ENCODE measurements around the gene XRCC6.
"Not testable (repeated sequence)": the region's sequence is repeated elsewhere in the genome, so short reads cannot be mapped to it uniquely, and the experiment has no call there.

XRCC6 gene

GRCh38 chr22:41672780-41673509 is 51.9 kb downstream of the XRCC6 start:
- DNase-seq (ENCODE audit: insufficient read length, low spot score) (no peak), FAIRE-seq (no peak)
- TF ChIP-seq POLR2A (IDR thresholded peaks at IDR 0.05; ENCODE audit: low read depth, low read length) = no peak

GRCh38 chr22:41674846-41675340 is 53.8 kb downstream of the XRCC6 start:
- no peak for TF ChIP-seq POLR2A (IDR thresholded peaks at IDR 0.05; ENCODE audit: low read depth, low read length)
- FAIRE-seq = no peak
- DNase-seq (ENCODE audit: insufficient read length, low spot score) = no peak

GRCh38 chr22:41676134-41676533 is 55.0 kb downstream of the XRCC6 start:
- FAIRE-seq = no peak
- no peak for DNase-seq (ENCODE audit: insufficient read length, low spot score)
- no peak for TF ChIP-seq POLR2A (IDR thresholded peaks at IDR 0.05; ENCODE audit: low read depth, low read length)

- FAIRE-seq (no peak), DNase-seq (ENCODE audit: insufficient read length, low spot score) (no peak)
- TF ChIP-seq POLR2A (IDR thresholded peaks at IDR 0.05; ENCODE audit: low read depth, low read length) = no peak
Measured at GRCh38 chr22:41681616-41682015, 60.5 kb downstream of the XRCC6 start.

- TF ChIP-seq POLR2A (IDR thresholded peaks at IDR 0.05; ENCODE audit: low read depth, low read length) = no peak
- no peak for FAIRE-seq
- DNase-seq (ENCODE audit: insufficient read length, low spot score) = no peak
Measured at GRCh38 chr22:41682033-41682807, 61.1 kb downstream of the XRCC6 start.

GRCh38 chr22:41683052-41683451 is 62.0 kb downstream of the XRCC6 start:
- no peak for TF ChIP-seq POLR2A (IDR thresholded peaks at IDR 0.05; ENCODE audit: low read depth, low read length)
- DNase-seq (ENCODE audit: insufficient read length, low spot score) = no peak
- FAIRE-seq = no peak

- TF ChIP-seq POLR2A (IDR thresholded peaks at IDR 0.05; ENCODE audit: low read depth, low read length) = no peak
- no peak for DNase-seq (ENCODE audit: insufficient read length, low spot score)
- FAIRE-seq = no peak
Measured at GRCh38 chr22:41683616-41684015, 62.5 kb downstream of the XRCC6 start.

GRCh38 chr22:41684194-41684593 is 63.1 kb downstream of the XRCC6 start:
- no peak for TF ChIP-seq POLR2A (IDR thresholded peaks at IDR 0.05; ENCODE audit: low read depth, low read length)
- FAIRE-seq (no peak), DNase-seq (ENCODE audit: insufficient read length, low spot score) (no peak)

GRCh38 chr22:41686890-41687289 is 65.8 kb downstream of the XRCC6 start:
- not testable (repeated sequence) for DNase-seq (ENCODE audit: insufficient read length, low spot score); FAIRE-seq

- no peak for TF ChIP-seq POLR2A (IDR thresholded peaks at IDR 0.05; ENCODE audit: low read depth, low read length)
- DNase-seq (ENCODE audit: insufficient read length, low spot score) = no peak
- FAIRE-seq = no peak
Measured at GRCh38 chr22:41687901-41688364, 66.8 kb downstream of the XRCC6 start.

GRCh38 chr22:41688365-41689211 is 67.5 kb downstream of the XRCC6 start, which contains the start of gene SNU13:
Gene SNU13 (minus strand): TSS chr22:41688867. CDS start chr22:41688796, 71 bp downstream.
- peak; percentile 78 for TF ChIP-seq POLR2A (IDR thresholded peaks at IDR 0.05; ENCODE audit: low read depth, low read length)
- DNase-seq (ENCODE audit: insufficient read length, low spot score) = peak; percentile 69
- FAIRE-seq = no peak

- DNase-seq (ENCODE audit: insufficient read length, low spot score) (no peak), FAIRE-seq (no peak)
- TF ChIP-seq POLR2A (IDR thresholded peaks at IDR 0.05; ENCODE audit: low read depth, low read length) = no peak
Measured at GRCh38 chr22:41690476-41690875, 69.4 kb downstream of the XRCC6 start.

GRCh38 chr22:41695211-41695610 is 74.1 kb downstream of the XRCC6 start:
- no peak for DNase-seq (ENCODE audit: insufficient read length, low spot score)
- TF ChIP-seq POLR2A (IDR thresholded peaks at IDR 0.05; ENCODE audit: low read depth, low read length) = no peak
- no peak for FAIRE-seq

GRCh38 chr22:41696703-41697102 is 75.6 kb downstream of the XRCC6 start:
- no peak for DNase-seq (ENCODE audit: insufficient read length, low spot score)
- FAIRE-seq = no peak
- TF ChIP-seq POLR2A (IDR thresholded peaks at IDR 0.05; ENCODE audit: low read depth, low read length) = no peak
